Amniotic stem cell (primary cell): ENCODE data around the gene PUM1.

Source experiments
- DNase-seq: peaks from one replicate; lab custom pipeline; 2025; lab: John Stamatoyannopoulos, UW

The PUM1 gene

GRCh38 chr1:30906631-30907441 lies 158.7 kb downstream of the PUM1 start:
- no peak for DNase-seq

GRCh38 chr1:30905916-30906620 lies 159.4 kb downstream of the PUM1 start:
- no peak for DNase-seq

- DNase-seq: no peak
These were observed 160.1 kb downstream of the PUM1 start for GRCh38 chr1:30905403-30905802.

- DNase-seq: no peak
These were observed 160.6 kb downstream of the PUM1 start for GRCh38 chr1:30904962-30905335.

DNA sequence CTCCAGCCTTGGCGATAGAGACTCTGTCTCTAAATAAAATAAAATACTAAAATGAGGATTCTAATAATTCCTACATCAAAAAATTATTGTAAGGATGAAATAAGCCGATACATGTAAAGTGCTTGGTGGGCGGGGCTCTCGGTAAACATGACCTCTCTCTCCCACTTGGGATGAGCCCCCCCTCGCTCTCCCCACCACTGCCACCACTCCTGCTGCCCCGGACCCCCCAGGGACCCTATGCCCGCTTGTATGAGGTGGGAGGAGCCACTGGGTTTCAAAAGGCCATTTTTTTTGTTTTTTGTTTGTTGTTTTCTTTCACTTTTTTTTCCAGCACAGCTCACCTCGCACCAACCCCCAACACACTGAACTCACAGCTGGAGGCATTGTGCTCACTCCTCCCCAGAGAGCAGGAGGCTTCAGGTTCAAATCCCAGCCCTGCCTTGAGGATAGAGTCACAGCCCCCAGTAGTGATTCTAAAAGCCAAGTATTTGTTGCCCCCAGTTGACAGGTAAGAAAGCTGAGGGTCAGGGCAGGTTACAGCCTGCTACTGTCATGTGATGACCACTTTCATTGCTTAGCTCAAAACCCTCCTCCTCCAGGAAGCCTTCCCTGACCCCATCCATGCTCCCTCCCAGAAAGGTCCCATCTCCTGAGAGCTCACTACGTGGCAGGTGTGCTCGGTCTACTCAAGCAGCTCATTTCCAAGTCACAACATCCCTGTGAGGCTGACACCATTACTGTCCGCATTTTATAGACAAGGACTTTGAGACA lies 161.1 kb downstream of the PUM1 start:
- no peak for DNase-seq

GRCh38 chr1:30903343-30904034 lies 162.0 kb downstream of the PUM1 start:
- DNase-seq: no peak

DNA sequence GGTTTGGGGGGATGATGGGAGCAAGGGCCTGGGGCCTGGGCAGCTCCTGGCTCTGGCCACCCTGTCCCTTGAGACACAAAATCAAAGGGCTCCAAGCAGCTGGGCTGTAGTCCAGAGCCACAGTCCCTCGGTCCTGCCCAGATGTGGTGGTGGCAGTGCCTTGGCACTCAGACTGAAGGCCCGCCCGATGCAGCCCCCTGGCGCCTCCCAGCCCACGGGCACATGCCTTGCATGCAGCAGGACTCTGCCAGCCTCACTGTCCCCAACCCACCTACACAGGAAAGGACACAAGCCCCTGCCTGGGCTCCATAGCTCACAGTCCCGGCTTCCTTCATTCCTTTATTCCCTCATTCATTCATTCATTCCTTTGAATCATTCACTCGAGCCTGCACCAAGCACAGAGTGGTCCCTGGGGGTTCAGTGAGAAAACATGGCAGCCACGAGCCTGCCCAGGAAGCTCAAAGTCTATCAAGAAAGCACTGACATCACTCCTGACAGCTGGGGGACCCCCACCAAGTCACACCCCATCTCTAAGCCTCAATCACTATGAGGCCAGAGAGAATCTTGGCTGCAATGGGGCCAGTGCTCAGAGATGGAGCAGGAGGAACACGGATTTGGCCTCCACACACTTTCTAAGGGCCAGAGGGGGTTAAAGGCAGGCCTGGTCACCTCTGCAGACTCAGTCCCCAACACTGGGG lies 162.8 kb downstream of the PUM1 start:
- no peak for DNase-seq

DNA sequence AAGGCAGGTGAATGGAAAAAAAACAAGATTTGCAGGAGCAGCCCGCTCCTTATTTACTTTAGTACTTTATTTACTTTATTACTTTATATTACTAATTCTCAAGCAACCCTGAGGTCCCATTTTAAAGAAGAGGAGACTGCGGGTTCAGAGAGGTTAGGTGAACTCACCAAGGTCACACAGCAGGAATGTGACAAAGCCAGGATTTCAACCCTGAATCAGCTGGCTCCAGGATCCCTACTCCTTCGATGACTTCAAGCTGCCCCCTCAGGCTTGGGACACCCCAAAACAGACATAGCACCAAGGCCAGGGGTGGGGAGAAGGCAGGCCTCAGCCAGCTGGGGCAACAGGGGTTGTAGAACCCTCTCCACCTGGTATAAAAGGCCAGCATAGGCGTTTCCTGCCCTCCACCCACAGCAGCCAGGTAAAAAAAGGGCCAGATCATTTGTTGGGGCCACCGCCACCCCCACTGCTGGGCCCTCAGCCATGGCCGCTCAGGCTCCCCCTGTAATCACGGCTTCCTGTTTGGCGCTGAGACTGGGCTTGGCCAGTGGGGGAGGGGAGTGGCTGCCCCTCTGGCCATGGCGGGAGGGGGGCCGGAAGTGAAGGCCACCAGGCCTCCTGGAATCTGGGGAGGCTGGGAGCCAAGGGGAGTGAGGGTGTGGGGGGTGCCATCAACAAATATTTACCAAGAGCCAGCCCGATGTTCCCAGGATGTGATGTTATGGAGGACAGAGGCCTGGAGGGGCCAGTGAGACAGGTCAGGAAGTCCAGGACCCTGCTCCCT lies 163.5 kb downstream of the PUM1 start:
- DNase-seq: no peak

DNA sequence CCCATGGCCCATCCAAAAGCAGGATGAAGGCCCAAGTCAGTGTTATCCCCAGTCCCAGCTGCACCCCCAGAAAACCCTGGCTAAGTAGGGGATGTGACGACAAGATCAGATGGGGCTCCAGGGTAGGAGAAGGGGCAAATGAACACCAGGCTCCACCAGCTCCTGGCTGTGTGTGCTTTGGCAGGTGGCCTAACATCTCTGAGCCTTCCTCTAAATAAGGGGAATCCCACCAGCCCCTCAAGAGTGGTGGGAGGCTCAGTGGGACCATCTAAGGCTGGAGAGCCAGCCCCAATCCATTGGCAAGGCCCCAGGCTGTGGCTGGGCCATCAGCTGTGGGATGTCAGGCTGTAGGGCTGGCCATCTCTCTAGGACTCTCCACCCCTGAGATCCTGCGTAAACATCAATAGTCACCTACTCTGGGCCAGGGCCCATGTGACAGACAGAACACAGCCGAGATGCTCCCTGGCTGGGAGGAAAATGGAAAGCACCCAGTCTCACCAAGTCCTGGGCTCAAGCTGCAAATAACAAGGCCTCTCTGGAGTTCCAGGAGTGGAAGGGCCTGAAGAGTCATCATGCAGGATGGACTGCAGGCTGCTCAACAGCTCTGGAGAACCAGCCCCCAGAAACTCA lies 164.5 kb downstream of the PUM1 start:
- DNase-seq: no peak

DNA sequence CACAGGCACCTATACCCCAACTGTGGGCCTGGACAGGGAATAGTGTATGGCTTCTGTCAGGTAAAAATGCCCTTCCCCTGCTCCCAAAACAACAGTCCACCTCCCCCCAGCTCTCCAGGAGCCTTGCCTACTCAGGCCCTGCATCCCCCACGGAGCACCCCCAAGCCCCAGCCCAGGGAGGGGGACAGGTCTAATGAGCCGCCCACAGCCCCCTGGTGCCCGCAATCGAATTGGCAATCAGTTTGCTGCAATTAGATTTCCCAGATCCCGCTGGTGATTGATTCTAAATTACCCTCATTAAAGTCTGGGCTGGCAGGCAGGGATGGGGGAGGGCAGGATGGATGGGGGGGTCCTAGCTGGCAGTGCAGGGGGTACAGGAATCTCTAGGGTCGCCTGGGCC lies 165.0 kb downstream of the PUM1 start:
- no peak for DNase-seq

DNA sequence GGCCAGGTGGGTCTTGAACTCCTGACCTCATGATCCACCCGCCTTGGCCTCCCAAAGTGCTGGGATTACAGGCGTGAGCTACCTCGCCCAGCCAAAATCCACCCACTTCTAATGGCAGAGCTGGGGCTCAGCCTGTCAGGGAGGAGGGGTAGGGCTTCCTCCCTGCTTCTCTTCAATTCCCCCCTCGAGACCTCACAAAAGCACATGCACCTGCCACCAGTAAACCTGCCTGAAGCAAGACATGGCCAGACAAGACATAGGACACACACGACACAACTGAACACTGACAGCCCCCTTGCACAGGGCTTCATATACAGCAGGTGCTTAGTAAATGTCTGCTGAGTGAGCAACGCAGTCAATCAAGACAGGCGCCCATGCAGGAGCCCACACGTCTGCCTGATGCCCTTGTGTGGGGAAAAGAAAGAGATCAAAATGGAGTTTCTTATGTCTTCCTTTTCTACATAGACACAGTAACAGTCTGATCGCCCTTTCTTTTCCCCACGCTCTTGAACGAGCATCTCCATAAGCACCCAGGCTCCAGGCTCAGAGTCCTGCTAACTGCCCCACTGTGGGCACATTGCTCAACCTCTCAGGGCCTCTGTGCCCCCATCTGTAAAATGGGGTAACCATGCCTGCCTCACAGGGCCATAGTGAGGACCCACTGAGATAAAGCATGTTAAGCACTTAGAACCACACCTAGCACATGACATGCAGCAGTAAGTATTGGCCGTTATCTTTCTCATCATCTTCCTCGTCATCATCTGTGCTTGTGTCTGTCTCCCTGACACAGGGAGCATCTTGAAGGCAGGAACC lies 165.7 kb downstream of the PUM1 start:
- DNase-seq: no peak

- DNase-seq: no peak
These were observed 167.3 kb downstream of the PUM1 start for GRCh38 chr1:30898031-30898815.

DNA sequence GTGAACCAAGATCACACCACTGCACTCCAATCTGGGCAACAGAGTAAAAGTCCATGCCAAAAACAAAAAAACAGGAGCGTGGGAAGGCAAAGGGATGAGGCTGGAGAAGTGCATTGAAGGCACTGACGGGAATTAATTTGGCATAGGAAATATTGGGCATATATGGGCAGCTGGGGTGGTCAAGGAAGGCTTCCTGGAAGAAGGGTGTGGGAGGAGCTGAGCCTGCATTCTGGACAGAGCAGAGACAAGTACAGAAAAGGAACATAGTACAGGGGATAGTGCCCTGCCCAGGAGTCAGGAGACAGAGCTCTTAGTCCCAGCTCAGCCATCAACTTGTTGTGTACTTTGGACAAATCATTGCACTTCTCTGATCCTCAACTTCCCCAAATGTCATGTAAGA lies 168.6 kb downstream of the PUM1 start:
- no peak for DNase-seq

- no peak for DNase-seq
These were observed 169.4 kb downstream of the PUM1 start for GRCh38 chr1:30895944-30896660.

- no peak for DNase-seq
These were observed 170.1 kb downstream of the PUM1 start for GRCh38 chr1:30895382-30895943.

- no peak for DNase-seq
These were observed 171.0 kb downstream of the PUM1 start for GRCh38 chr1:30894508-30894973.

- no peak for DNase-seq
These were observed 171.6 kb downstream of the PUM1 start for GRCh38 chr1:30893776-30894507.
